ENCODE measurements around the gene TOMM7. TPM values are rescaled to one million over a fixed set of nuclear protein-coding genes. Genes with fewer than 3 reads are reported as not detected.
"Not testable (repeated sequence)": the region's sequence is repeated elsewhere in the genome, so short reads cannot be mapped to it uniquely, and the experiment has no call there.

Gene TOMM7
- total RNA-seq, 1 donor from 2014 or later, result 194 TPM

DNA sequence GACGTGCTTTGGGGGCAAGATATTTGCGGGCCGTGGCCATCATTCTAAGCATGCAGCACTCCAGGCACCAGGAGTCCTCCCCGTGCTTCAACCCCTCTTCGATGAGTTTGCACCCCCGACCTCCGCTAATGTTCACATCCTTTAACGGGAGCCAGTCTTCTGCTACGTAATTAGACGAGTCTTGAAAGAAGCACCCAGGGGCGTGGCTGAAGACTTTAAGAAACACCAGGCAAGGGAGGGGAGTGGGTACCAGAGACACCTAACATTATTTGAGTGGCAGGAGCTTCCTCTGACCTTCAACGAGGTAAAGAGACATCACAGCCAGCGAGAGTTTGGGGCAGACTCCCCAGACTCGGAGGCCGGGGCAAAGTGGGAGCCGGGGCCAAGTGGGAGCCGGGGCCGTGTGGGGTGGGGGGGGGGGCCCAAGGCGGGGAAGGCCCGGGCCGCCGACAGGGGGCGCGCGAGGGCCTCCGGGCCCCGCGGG, 31.1 kb upstream of the TOMM7 start:
- DNase-seq, result no peak

DNA sequence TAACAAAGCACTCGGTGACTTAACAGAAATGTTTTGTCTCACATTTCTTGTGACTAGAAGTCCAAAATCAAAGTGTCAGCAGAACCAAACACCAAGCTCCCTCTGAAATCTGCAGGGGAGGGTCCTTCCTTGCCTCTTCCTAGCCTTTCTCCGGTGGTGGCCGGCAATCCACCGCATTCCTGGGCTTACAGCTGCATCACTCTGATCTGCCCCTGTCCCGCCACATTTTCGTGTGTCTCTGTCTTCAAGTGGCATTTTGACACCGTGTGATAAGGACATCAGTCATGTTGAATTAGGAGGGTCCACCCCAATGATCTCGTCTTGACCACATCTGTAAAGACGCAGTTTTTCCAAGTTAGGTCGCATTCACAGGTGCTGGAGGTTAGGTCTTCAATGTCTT, 30.5 kb upstream of the TOMM7 start:
- no peak for DNase-seq

DNA sequence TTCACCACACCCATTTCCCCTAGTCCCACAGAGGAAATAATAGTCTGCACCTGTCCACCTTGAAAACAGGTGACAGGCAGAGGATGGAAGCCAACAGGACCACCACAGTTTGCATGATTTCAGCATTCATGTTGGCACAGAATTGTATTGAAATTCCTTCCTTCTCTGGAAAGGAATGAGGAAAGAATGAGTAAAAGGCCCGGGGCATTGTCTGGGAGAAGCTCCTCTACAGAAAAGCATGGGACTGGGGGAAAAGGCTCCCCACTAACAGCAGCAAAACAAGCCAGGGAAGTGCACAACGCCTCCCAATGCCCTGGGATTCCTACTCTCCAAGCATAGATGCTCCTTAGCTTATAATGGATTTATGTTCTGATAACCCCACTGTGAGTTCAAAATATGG, 28.5 kb upstream of the TOMM7 start:
- no peak for DNase-seq

DNA sequence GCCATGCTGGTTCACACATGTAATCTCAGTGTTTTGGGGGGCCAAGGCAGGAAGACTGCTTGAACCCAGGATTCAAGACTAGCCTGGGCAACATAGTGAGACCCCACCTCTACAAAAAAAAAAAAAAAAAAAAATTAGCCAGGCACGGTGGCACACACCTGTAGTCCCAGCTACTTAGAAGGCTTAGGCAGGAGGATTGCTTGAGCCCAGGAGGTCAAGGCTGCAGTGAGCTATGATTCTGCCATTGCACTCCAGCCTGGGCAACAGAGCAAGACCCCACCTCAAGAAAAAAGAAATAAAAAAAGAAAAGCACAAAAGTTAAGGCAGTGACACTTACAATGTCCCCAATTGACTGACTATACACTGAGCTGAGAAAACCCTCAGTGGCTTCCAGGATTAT, 27.7 kb upstream of the TOMM7 start:
- not testable (repeated sequence) for DNase-seq

DNA sequence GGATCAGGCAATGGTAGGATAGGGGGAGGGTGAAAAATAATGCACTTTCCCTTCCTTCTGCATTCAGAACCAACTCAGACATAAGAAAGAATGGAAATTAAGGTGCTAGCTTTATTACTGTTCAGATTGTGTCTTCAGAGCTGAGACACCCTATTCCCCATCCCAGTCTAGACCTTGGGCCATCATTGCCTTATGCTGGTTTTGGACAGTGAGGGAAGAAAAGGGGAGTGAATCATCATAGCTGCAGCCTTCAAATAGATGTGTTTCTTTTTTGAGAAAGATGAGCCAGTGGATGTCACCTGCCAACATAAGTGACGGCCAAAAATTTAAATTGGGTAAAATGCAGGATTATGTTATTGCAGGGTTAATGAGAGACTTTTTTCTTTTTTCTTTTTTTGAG, 27.0 kb upstream of the TOMM7 start:
- no peak for DNase-seq

DNA sequence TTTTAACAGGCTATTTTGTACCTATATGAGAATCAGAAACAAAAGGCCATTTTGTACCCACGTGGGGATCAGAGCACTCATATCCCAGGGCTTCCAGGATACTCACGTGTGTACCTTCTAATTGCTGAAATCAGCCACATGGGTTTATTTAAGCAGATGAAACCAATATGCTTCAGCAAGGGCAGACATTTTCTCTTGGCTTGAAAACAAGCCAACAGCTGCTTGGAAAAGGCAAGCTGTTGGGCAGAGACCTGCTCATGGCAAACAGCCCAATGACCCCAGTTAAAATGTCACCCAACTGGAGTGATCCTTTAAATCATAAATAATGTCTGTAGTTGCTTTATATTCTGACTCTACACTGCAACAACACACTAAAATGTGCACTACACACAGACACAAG, 26.5 kb upstream of the TOMM7 start:
- DNase-seq, result no peak

DNA sequence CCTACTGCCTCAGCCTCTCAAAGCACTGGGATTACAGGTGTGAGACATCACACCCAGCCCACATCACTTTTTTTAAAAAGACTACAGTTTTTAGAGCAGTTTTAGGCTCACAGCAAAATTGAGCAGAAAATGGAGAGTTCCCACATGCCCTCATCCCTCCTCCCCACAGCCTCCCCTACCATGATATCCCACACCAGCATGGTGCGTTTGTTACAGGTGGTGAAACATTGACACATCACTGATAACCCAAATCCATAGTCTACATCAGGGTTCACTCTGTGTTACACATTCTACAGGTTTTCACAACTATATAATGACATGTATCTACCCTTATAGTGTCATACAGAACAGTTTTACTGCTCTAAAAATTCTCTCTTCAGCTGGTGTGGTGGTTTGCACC, 24.3 kb upstream of the TOMM7 start:
- DNase-seq, result no peak

DNA sequence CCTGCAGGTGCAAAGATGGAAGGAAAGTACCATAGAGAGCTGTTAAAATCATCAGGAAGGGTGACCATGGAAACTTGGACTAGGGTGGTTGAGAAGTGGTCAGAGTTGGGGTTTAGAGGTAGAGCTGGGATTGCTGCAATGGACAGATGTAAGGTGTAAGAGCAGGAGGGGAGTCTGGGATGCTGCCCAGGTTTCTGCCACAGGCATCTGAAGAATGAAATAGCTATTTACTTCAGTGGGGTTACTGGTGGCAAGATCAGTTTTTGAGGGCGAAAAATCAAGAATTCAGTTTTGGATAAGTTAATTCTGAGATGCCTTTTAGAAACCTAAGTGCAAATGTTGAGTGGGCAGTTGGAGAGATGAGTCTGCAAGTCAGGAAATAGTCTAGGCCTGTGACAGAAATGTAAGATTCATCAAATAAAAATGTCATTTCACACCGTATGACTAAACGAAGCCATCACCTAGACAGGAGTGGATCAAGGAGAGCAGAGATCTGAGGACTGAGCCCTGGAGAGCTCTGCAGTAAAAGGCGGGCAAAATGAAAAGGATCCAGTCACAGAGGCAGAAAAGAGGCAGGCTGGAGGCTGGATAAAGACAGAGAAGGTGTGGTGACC, 22.7 kb upstream of the TOMM7 start:
- no peak for DNase-seq

DNA sequence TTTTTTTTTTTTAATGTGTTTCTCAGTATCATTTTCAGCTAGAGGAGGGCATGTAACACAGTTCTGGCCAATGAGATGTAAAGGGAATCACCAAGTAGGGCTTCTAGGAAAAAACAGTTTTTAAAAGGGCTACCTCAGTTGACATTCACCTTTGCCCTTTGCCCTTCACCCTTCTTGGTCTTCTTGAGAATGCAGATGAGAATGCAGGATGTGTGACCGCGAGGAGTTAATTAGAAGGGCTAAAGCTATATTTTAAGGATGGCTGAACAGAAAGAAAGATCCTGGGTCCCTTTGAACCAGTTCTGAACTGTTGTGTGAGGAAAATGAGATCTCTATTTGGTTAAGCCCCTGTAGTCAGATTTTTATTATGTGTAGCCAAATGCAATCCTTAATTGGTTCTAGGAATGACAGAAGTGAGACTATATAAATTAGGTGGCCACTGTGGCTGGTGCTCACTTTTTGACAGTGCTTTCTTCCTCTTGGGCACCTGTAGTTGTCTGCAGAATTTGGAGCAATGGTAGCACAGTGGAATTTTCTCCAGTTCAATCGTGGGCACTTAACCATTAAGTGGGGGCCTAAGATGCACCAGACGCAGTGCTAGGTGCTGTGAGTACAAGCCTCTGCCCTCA, 21.1 kb upstream of the TOMM7 start:
- DNase-seq, result no peak

DNA sequence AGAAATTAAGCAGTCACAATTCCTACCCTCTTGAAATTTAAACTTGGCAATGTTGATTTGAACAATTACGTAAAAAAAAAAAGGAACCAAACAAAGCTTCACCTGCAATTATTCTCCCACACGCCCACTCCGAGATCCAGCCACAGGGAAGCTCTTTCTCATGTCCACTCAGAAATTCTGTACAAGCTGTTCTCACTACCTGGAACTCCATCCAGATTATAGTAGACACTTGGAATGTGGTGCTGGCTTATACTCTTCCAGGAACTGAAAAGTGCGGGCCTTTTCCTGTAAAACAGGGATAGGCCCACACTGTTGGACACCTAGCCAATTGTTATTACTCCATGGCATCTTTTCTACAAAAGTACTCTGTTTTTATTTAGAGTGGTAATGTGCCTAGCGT, 20.3 kb upstream of the TOMM7 start:
- DNase-seq, result no peak

DNA sequence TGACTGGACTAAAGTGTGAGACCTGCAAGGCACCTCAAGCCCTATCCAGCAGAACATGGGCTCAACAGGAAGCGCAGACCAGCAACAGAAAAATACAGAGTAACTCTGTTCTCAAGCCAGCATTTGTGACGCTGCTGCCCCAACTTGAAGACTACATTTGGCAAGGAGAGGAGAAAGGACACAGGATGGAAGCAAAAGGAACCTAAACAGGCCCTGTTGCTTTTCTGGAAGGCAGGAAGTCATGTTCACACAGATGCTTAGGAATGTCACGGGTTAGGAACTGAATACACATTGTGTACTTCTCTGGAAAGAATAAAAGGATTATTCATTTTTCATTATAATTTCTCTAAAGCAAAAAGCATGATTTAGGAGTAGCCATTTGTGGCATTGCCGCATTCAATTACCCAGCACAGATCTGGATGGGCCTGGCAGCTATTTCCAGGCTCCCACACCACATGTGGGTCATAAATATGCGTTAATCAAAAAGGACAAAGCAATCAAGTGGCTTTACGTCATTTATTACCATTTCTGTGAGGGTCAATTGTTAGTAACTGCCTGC, 19.8 kb upstream of the TOMM7 start:
- no peak for DNase-seq

DNA sequence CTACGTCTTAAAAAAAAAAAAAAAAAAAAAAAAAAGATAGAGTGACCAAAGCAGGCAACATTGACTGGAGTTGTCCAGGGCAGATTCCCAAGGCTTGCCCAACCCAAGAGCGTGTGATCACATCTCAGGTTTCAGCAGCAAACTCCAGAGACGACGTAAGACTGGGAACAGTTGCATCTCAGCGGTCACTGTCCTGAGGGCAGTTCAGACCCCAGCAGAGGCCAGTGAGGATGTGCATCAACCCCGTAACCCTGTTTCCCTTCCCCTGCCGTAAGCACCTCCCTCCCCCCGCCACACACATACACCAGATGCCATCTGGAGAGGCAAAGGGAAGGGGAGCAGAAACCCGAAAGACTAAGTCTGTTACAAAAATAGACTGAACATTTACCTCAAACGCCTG, 19.3 kb upstream of the TOMM7 start:
- DNase-seq, result no peak

DNA sequence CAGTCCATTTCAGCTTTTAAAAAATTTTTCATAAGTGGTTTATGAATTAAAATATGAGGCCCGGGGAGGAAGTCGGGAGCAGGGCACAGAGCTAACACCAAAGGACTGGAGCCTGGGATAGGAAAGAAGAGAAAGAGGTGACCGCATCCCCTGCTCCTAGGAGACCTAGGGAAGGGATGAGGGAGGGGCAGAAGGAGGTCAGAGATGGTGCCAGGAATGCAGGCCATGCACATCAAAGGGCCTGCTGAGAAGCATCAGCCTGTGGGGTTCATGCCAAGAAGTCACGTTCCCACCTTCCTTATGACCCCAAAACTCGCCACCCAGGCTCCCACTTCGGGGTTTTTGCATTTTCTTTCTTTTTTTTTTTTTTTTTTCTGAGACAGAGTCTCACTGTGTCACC, 14.7 kb upstream of the TOMM7 start:
- no peak for DNase-seq

DNA sequence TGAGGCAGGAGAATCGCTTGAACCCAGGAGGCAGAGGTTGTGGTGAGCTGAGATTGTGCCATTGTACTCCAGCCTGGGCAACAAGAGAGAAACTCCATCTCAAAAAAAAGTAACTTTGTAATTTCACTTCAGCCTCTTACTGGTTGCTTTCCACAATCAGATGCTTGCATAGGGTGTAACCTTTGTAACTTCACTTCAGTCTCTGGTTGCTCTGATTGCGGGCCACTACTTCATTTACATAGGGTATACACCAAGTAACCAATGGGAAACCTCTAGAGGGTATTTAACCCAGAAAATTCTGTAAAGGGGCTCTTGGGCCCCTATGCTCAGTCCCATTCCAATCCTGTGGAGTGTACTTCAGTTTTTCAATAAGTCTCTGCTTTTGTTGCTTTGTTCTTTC, 13.9 kb upstream of the TOMM7 start:
- DNase-seq, result not testable (repeated sequence)

DNA sequence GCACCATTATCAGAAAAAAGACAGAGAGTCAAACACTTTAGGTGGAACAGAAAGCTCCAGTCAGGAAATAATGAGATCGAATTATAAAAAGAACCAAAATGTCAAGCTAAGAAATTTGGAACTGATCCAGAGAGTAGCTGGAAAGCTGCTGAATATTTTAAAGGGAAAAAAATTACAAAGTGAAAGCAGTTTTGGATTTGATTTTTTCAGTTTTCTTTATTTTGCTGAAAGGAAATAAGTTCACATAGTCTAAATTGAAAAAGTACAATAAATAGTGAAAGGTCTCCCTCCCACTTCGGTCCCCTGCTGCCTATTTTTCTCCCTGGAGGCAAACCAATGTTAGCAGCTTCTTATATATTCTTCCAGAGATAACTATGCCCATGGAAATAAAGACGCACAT, 11.3 kb upstream of the TOMM7 start:
- no peak for DNase-seq

DNA sequence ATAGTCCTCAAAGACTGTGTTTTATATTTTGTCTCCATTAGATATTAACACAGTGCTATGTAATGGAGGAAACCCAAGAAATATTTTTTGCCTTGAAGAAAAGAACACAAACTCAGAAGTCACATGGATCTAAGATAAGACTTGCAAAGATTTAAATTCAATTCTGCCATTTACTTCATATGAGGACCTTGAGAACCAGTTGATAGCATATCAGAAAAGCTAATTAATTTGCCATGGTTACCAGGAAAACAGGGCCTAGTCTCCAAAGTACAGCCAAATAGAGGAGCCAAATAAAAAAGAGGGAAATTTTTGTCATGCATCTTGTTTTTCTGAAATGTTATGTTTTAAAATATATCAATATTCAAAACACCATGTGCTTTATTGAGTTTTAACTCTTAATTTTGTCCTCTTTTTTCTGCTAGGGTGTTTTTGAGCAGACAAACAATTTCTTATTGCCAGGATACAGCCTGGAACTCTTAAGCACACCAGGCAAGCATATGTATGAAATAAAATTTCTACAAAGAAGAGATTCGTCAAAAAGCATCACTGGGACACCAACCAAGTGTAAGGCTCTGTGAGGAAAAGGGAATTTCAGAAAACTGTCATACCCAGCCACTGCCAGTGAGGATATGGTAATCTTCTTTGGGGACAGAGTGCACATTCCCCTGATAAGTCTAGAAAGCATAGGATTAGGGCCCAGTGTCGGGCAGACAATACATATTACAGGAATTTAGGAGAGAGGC, 10.6 kb upstream of the TOMM7 start:
- no peak for DNase-seq

DNA sequence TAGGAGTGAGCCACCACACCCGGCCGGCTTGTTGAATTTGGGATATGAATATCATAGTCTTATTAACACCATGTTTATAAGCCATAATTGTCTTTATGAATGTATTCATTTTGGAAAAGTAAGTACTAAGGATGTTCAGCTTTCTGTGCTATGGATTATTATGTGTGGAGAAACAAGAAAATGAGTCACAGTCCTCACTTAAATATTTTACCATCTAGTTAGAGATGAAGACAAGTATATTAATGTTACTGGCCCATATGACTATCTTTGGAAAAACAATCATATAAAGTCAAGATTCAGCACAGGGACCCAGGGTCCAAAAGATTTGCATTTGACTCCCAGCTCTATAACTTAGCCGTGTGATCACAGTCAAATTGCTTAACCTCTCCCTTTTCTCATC, 9.8 kb upstream of the TOMM7 start:
- no peak for DNase-seq

DNA sequence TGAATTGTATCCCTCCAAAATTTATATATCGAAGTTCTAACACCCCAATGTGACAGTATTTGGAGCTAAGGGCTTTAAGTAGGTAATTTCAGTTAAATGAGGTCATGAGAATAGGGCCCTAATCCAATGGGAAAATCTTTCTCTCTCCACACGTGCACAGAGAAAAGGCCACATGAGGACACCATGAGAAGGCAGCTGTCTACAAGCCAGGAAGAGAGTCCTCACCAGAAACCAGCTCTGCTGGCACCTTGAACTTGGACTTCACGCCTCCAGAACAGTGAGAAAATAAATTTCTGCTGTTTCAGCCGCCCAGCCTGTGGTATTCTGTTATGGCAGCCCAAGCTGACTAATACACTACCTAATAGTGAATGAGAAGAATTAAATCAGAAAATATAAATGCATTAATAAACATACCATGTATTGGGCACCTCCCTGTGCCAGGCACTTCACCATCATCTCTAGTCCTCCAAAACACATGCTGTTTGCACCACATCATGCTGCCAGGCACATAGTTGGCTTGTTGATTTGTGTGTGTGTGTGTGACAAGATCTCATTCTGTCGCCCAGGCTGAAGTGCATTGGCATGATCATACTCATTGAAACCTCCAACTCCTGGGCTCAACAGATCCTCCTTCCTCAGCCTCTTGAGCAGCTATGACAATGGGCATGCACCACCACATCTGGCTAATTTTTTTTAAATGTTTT, 9.1 kb upstream of the TOMM7 start:
- DNase-seq, result no peak

DNA sequence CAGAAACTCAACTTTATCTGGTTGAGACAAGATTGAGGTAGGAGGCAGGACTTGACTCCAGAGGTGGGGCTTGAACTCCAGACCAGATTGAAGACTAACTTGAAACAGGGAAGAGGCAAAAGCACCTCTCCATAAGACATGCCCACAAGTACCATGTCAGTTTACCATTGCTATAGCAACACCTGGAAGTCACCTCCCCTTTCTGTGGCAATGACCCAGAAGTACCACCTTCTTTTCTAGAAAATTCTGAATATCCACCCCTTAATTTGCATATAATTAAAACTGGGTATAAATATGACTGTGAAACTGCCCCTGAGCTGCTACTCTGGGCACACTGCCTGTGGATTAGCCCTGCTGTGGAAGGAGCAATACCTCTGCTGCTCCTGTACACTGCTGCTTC, 4.9 kb upstream of the TOMM7 start:
- no peak for DNase-seq

DNA sequence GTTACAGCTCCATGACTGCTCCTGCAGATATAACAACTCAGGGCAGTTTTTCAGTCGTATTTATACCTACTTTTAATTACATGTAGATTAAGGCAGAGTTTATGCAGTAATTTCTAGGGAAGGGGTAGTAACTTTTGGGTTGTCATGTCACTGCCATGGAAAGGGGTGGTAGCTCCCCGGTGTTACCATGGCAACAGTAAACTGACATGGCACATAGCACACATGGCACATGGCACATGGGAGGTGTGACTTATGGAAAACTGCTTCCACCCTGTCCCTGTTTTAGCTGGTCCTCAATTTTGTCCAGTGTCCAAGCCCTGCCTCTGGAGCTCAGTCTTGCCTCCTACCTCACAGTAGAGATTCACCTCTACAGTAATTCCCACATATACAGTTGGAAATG, 3.9 kb upstream of the TOMM7 start:
- DNase-seq, result no peak

DNA sequence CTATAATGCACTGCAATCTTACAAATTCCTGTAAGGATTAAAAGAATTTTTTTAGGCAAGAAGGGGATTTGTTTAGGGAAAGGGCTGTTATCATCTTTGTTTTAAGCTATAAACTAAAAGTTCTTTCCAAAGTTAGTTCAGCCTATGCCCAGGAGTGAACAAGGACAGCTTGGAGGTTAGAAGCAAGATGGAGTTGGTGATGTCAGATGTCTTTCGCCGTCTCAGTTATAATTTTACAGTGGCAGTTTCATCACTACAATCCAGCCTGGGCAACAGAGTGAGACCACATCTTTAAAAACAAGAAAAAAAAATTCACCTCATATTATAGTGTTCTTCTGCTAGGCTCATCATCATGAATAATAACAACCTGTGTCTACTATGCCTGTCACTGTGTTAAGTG, 2.1 kb upstream of the TOMM7 start:
- DNase-seq, result no peak

DNA sequence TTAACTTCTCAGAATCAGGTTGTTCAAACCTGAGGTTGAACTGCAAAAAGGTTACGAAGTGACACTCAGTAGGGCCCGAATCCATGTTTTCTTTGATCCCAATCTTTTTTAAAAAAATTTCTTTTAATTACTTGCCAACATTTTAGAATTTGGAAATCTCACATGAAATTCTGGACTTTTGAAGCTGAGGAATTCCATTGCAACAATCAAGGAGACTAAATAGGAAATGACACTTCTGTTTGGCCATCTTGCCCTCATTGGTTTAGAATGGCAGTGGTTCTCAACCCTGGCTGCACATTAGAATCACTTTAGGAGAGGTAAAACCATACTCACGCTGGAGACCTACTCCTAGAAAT, 471 bp upstream of the TOMM7 start:
- DNase-seq, result no peak
